HG02571 (cell line): Measurements from ENCODE around the gene RNF130.

Experiments used
- ATAC-seq: cut with Tn5 transposase; IDR thresholded peaks from one replicate; pipeline ENCODE4 v1.9.1; 2021; ENCODE audit warnings: mild to moderate bottlenecking, moderate library complexity; ENCODE audit not compliant: unreplicated experiment

RNF130 gene

DNA sequence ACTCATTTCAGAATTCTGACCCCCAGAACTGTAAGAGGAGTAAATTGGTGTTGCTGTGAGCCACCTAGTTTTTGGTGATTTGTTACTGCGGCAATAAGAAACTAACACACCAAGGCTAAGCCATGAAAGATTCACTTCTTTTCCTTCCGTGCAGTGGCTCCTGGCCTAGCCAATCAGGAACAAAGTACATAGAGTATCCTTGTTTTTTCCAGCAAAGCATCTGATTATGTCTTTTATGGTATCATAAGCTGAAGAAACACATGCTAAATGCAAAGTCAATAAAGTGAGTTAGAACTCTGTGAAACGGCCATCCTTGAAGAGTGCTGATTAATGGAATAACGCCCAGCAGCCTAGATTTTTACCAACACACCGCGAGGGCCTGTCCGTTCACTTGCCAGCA is 11.4 kb downstream of the RNF130 start:
- ATAC-seq: no peak

DNA sequence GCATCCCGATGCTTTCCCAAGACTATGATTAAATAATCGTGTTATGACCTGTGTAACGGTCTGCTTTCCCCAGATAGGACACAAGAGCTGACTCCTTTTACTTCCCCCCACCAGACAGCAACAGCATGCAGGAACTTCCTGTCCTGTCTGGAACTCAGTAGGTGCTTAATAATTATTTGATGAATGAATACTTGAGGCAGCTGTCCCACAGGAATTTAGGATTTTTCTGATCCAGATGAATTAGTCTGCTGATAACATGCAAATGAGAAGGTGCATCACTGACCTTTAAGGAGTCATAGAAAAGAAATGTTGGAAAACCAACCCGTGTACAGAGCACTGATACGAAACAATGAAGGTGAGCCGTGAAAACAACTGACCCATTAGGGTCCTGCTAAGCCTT is 12.2 kb downstream of the RNF130 start:
- no peak for ATAC-seq

DNA sequence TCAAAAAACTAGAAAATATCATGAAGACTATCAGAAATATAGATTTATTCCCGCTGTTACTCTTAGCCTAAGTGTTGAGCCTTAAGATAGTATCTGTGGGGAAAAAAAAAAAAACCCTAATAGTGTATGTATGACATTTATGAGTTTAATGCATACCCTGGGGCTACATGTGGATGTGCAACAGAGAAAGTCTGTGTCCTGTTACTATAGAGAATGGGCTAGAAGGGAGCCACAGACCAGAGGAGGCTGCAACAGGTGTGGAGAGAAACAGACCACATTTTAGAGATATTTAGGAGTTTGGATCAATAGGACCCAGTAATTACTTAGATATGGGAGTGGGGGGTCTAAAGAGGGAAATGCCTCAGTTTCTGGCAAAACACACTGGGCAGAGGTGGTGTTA is 15.4 kb downstream of the RNF130 start:
- no peak for ATAC-seq

DNA sequence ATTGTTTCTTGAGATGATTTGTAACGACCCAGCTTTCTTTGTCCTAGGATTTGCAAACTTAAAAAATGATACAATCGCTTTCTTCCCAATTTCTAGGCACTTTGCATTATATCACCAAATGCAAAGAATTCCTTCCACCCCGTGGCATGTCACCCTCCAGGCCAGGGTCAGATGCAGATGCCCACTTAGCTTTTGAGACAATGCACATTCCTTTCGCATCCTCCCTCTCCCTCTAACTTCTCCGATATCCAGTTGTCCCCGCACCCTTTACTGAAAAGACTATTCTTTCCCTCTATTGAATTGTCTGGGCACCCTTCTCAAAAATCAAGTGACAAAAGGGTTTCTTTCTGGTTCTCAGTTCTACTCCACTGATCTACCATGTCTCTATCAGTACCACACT is 17.3 kb downstream of the RNF130 start:
- ATAC-seq: no peak

DNA sequence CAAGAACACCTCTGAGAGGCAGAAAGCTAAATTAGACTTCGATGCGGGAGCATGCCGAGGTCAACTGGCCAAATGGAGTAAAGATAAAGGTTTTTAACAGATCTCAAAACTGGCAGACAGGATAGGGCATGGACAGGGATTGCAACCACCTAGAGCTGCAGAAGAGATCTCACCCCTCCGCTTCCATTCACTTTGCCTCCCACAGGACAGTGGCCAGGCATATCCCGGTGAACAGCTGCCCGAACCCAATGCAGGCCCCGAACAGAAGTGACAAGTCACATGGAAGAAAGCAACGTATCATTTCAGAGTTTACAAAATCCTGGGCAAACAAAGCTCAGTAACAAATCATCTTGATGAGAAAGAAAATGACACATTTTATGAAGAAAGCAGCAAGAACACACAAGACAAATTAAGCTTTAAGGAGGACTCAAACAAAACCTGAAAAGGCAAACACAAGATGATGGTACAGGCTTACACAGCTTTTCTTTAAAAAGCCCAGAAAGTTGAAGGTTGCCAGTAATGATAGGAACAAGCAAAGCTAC is 18.4 kb downstream of the RNF130 start:
- ATAC-seq: no peak

GRCh38 chr5:180052211-180052818 is 19.2 kb downstream of the RNF130 start:
- no peak for ATAC-seq

DNA sequence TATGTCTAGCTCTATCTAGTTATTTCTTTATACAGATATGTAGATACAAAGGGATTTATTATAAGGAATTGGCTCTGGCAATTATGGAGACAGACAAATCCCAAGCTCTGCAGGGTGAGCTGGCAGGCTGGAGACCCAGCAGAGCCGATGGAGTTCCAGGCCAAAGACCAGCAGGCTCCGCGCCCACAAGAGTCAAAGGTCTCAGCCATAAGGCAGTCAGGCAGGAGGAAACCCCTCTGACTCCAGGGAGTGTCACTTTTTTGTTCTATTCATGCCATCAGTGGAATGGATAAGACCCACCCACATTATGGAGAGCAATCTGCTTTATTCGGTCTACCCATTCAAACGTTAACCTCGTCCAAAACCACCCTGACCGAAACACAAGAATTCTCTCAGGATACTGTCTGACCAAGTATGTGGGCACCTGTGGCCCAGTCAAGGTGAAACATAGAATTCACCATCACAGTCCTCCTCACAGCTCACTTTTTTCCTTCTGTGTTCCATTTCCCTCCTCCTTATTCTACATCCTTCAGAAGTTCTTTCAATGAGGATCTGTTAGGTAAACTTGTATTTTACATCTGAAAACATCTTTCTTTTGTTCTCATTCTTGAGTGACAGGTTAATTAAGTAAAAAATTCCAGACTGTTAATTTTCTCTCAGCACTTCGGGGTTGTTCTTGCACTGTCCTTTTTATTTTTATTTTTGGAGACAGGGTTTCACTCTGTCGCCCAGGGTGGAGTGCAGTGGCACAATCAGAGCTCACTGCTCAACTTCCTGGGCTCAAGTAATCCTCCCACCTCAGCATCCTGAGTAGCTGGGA is 21.2 kb downstream of the RNF130 start:
- no peak for ATAC-seq

GRCh38 chr5:180049185-180049548 is 22.4 kb downstream of the RNF130 start:
- ATAC-seq: no peak

DNA sequence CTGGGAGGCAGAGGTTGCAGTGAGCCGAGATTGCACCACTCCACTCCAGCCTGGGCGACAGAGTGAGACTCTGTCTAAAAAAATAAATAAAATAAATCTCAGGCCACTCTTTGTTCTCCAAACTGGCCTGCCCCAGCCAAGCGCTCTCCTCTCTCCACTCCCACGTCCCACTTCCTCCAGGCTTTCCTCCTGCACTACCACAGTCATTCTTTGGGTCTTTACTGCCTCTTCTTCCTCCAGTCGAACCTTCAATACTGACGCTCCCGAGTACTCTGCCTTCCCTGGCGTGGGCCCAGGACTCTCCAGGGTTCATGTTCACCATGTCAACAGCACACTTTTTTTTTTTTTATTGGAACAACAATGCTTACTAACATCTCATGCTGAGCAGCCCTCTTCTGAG is 23.9 kb downstream of the RNF130 start:
- no peak for ATAC-seq

DNA sequence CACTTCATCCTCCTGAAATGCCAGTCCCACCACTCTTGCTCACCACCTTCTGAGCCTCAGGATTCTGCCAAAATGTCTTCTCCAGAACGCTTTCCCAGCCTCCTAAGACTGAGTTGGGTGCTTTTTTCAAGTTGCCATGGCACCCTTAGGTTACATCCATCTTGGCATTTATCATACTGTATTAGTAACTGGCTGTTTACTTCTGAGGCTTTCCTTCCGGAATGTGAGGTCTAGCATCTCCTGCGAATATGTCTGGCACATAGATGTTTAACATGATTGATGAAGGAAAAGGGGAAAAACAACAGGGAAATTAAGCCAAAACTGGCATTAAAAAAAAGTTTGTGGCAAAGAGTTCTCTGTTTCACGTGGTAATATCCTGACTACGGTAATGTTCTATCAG is 24.9 kb downstream of the RNF130 start:
- no peak for ATAC-seq

DNA sequence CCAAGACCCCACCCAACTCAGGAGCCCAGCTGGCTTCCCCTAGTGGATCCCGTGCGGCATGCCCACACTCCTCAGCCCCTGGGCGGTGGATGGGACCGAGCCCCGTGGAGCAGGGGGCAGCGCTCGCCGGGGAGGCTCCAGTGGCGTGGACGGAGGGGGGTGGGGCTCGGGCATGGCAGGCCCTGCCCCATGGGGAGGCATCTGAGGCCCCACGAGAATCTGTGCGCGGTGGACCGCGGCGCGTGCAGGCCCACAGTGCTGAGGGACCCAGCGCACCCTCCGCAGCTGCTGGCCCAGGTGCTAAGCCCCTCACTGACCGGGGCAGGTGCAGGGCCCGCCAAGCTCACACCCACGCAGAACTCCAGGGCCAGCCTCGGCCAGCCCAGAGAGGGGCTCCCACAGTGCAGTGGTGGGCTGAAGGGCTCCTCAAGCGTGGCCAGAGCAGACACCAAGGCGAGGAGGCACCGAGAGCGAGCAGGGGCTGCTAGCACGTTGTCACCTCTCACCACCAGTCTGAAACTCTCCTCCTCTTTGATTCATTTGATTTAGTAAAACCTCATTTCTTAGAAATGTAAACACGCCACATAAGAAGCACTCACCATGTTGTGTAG is 25.6 kb downstream of the RNF130 start:
- ATAC-seq: no peak

- ATAC-seq: no peak
Measured at GRCh38 chr5:180043377-180043776, 28.2 kb downstream of the RNF130 start.

DNA sequence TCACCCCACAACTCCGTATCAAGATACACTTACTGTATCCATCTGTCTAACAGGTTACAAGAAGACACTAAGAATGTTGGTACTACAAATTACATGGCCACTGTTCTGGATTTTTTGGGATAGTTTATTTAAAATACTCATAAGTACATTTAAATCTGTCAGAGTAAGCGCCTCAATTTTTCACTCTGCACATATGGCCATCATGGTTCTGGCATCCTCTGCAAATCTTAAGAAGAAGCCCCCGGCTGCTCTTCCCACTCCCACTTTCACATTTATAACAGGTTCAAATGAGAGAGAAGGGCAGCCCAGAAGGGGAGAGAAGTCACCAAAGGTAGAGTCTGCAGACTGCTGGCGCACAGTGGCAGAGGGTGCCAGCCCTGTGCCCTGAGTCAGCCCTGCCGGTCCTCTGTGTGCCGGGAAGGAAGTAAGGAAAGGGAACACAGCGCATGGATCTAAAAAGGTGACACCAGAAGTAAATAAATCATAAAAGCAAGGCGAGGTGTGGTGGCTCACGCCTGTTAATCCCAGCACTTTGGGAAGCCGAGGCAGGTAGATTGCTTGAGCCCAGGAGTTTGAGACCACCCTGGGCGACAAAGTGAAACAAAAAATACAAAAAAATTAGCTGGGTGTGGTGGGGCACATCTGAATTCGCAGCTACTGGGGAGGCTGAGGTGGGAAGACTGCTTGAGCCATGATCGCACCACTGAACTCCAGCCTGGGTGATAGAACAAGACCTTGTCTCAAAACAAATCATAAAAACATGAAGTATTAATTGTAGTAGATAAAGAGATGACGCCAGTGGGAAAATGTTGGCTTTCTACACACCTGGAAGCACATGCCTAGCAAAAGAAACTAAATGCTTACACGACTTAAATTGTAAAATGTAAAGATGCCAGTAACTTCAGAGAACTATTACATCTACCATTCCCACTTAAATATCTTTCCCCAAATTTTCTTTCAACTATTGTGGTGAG is 30.0 kb downstream of the RNF130 start:
- ATAC-seq: no peak

DNA sequence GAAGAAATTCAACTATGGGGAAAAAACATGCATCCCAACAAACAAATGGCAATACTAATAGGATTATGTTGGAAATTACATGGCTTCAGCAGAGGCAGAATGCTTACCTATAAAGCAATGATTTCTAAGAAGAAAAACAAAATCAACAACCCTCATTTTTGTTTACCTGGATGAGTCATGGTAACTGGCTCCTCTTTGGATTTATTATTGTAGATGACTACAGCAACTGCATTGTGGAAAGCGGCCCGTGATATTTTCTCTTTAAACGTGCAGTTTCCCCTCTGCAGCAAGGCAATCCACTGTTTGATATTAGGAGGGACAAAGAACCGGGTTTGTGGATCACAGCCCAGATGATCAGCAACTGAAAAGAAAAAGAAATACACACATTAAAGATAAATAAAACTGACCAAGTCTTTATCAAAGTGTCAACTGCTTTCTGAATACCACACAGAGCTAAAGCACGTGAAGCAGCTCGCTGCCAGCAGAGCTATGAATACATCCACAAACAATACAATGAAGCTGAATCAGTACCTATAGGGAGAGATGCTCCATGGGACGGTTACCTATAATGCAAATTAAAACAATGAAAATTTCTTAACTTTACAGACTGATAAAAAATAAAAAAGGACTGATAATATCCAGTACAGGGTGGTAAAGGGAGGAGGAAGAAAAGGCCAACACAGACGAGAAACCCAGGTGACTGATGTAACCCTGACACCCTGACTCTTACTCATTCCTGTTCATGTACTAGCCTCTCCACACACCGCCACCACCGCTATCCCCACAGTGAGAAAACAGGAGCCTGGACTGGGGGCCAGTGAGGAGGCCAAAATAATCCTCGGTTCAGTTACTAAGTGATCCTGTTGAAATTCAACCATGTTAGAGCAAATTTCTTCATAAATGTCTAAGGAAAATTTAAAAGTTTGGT is 31.0 kb downstream of the RNF130 start:
- no peak for ATAC-seq

GRCh38 chr5:180035206-180035931 is 36.2 kb downstream of the RNF130 start:
- no peak for ATAC-seq

DNA sequence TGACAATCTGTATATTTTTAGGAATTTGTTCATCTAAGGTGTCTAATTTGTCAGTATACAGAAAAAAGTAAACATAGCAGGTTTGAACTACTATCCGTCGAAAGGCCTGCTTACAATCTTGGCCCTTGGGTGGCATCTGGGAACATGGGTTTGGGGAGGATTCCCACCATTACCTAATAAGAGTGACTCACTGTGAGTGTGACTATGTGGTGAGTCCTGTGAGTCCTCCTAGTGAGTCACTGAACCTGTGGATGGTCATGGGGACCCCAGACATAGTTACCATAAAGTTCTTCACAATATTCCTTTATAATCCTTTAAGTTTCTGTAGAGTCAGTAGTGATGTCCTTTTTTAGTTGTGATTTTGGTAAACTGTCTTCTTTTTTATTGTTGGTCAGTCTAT is 37.0 kb downstream of the RNF130 start:
- ATAC-seq: no peak

- no peak for ATAC-seq
Measured at GRCh38 chr5:180027459-180028089, 44.0 kb downstream of the RNF130 start.

DNA sequence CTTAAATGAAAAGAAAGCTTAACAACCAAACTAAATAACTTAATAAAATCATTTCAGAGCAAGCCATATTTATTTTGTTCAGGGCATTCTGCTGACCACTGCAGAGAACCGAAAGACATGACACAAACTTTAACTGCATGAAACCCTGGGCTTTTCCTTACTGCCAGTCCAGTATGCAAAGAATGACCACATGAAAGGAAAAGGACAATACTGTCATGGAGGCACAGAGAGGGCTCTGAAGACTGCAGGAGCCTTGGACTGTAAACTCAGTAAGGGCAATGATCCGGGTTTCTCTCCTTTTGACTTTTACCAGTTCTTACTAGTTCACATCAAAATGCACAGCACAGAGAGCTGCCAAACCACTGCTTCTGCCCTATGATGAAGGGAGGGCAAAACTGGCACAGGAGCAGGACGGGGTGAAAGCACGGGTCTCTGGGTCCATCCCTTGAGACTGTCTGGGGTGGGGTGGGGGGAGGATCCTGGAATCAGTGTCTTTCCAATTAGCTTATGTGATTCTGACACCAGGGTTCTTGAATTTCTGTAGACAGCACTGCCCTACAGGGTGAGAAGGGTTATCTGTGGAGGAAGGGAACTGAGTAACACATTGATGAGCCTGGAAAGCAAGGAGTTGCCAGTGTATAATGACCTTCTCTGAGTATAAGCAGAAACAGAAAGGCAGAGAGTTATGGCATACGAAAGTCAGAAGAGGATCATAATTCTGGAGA is 44.7 kb downstream of the RNF130 start:
- ATAC-seq: no peak
